SKM-1 treated with dmso at 0.1 percent for 144 hours (cell line): ENCODE data around the gene PDGFA.

Experiments
- DNase-seq: peaks from one replicate; lab custom pipeline; 2025; ENCODE audit not compliant: unreplicated experiment; lab: John Stamatoyannopoulos, UW

Gene PDGFA

GRCh38 chr7:475951-476441 is 43.6 kb downstream of the PDGFA start:
- DNase-seq, result no peak

- DNase-seq, result no peak
Measured at GRCh38 chr7:475425-475728, 44.3 kb downstream of the PDGFA start.

- DNase-seq, result no peak
Measured at GRCh38 chr7:474605-475424, 44.8 kb downstream of the PDGFA start.

GRCh38 chr7:473870-474604 is 45.6 kb downstream of the PDGFA start:
- DNase-seq, result no peak

GRCh38 chr7:473211-473734 is 46.4 kb downstream of the PDGFA start:
- DNase-seq, result no peak

- no peak for DNase-seq
Measured at GRCh38 chr7:472640-472957, 47.0 kb downstream of the PDGFA start.

- DNase-seq, result no peak
Measured at GRCh38 chr7:471866-472639, 47.6 kb downstream of the PDGFA start.

GRCh38 chr7:471191-471865 is 48.3 kb downstream of the PDGFA start:
- DNase-seq, result no peak

GRCh38 chr7:469563-469961 is 50.1 kb downstream of the PDGFA start:
- no peak for DNase-seq

- peak; percentile 60 for DNase-seq
Measured at GRCh38 chr7:468681-469562, 50.7 kb downstream of the PDGFA start.

GRCh38 chr7:467856-468545 is 51.6 kb downstream of the PDGFA start:
- peak; percentile 18 for DNase-seq

GRCh38 chr7:467393-467828 is 52.2 kb downstream of the PDGFA start:
- DNase-seq, result no peak

- DNase-seq, result no peak
Measured at GRCh38 chr7:466465-467191, 53.0 kb downstream of the PDGFA start.

- no peak for DNase-seq
Measured at GRCh38 chr7:465710-466400, 53.8 kb downstream of the PDGFA start.

- no peak for DNase-seq
Measured at GRCh38 chr7:464454-465401, 54.9 kb downstream of the PDGFA start.

- DNase-seq, result no peak
Measured at GRCh38 chr7:463817-464453, 55.7 kb downstream of the PDGFA start.
